SK-N-MC (cell line): ENCODE measurements around the gene POP4.

Source experiments
- DNase-seq: peaks from one replicate; pipeline ENCODE4 v3.0.0-alpha.2; 2011; ENCODE audit warnings: low read depth, low spot score
- H3K27ac ChIP-seq: fragments of 200-600 bp; sonication (generic); 2 replicates; pipeline ENCODE4 v1.5.1; 2016; ENCODE audit warnings: mixed run types
- H3K36me3 ChIP-seq: fragments of 200-600 bp; sonication (generic); 2 replicates; pipeline ENCODE4 v1.6.1; 2017; ENCODE audit warnings: antibody characterized with exemption, low read length, mixed read lengths; ENCODE audit not compliant: insufficient read depth
- H3K4me3 ChIP-seq: fragments of 200-600 bp; sonication (generic); 2 replicates; pipeline ENCODE4 v1.5.1; 2016
- H3K9ac ChIP-seq: fragments of 200-600 bp; sonication (generic); 2 replicates; pipeline ENCODE4 v1.8.0; 2017; ENCODE audit warnings: mixed run types, mixed read lengths; ENCODE audit not compliant: insufficient read length
- H3K9me3 ChIP-seq: fragments of 200-600 bp; sonication (generic); 2 replicates; pipeline ENCODE4 v1.6.1; 2017; ENCODE audit warnings: low read depth, mild to moderate bottlenecking, antibody characterized with exemption, low read length, moderate library complexity, mixed read lengths
- EZH2 ChIP-seq: fragments of 200-600 bp; sonication (generic); IDR thresholded peaks from one replicate; pipeline ENCODE4 v1.6.1; 2017; ENCODE audit warnings: antibody characterized with exemption
- FOXP2 ChIP-seq: optimal IDR thresholded peaks from 2 replicates; pipeline ENCODE3; 2011; ENCODE audit warnings: mild to moderate bottlenecking, moderate library complexity; ENCODE audit not compliant: insufficient read depth; ENCODE audit errors: extremely low read length, control extremely low read depth
- POLR2AphosphoS5 ChIP-seq: IDR thresholded peaks from 2 replicates; pipeline ENCODE4 v1.6.1; 2012; ENCODE audit warnings: mild to moderate bottlenecking, low read depth, low read length, borderline replicate concordance

POP4 gene

GRCh38 chr19:29598496-29598895 lies 7.6 kb upstream of the POP4 start:
- TF ChIP-seq FOXP2, result no peak
- Histone ChIP-seq H3K9me3 (no peaks in the 10 kb centered on the region), H3K4me3 (no peak overlapping the region), H3K9ac (no peak overlapping the region), H3K36me3 (no peaks in the 10 kb centered on the region), H3K27ac (no peak overlapping the region)
- DNase-seq, result no peak

GRCh38 chr19:29603308-29603707 lies 2.8 kb upstream of the POP4 start:
- DNase-seq, result no peak
- Histone ChIP-seq H3K27ac (no peak overlapping the region), H3K9ac (no peak overlapping the region), H3K9me3 (no peaks in the 10 kb centered on the region), H3K4me3 (no peak overlapping the region), H3K36me3 (no peaks in the 10 kb centered on the region)
- TF ChIP-seq EZH2, result no peak
- no peak for TF ChIP-seq FOXP2
- TF ChIP-seq POLR2AphosphoS5, result no peak

DNA sequence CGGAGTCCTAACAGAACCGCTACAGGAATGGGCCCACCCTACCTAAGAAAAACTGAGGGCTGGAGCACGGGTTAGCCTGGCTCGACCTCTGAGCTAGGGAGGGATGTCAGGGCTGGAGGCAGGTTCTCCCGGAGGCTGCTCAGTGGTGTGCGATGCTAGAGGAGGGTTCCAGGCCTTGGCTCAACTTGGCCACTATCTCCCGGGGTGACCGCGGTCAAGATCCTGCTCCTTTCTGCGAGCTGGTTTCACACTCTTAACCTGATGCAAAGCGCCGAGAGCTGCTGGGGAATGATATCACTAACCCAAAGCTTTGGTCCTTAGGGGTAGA lies 301 bp downstream of the POP4 start:
- Histone ChIP-seq H3K36me3 (peaks cover 14% of the 10 kb centered on the region; the same call in 1 of the 2 replicates), H3K4me3 (peak overlapping the region; percentile 86), H3K9me3 (no peaks in the 10 kb centered on the region), H3K27ac (no peak overlapping the region), H3K9ac (peak overlapping the region; percentile 85)
- TF ChIP-seq POLR2AphosphoS5, result no peak
- no peak for TF ChIP-seq FOXP2
- TF ChIP-seq EZH2, result no peak
- DNase-seq, result no peak

DNA sequence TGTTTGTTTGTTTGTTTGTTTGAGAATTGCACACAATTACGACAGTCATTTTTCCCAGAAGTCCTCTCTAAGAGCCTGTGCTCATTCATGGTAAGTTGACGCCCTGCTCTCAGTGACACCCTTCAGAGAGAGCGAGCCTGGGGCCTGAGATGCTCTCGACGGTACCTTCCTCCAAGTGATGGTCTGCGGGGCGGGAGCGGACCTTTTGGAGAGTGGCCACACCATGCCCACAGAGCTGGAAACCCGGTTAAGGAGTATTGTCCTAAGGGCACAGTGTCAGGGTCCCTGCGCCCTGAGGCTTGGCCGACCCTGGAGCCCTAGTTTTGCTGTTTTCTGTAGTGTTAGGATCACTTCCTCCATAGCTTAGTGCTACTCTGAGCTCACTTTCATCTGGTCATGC lies 3.6 kb downstream of the POP4 start:
- Histone ChIP-seq H3K9ac (no peak overlapping the region), H3K9me3 (no peaks in the 10 kb centered on the region), H3K27ac (no peak overlapping the region), H3K4me3 (no peak overlapping the region), H3K36me3 (peaks cover 43% of the 10 kb centered on the region; the same call in 1 of the 2 replicates)
- DNase-seq, result no peak
- TF ChIP-seq FOXP2 (no peak), POLR2AphosphoS5 (no peak), EZH2 (no peak)

DNA sequence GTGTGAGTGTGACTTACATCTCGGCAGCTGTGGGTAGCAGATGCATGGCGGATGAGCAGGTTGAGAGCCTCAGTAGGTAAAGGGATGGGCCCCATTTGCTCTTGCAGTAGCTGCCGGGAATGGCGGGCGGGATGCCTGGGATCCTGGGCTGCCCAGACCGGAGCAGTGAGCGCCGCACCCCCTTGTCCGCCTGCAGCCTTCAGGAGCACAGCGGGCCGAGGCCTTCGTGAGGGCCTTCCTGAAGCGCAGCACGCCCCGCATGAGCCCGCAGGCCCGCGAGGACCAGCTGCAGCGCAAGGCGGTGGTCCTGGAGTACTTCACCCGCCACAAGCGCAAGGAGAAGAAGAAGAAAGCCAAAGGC lies 4.1 kb downstream of the POP4 start:
- H3K9me3 ChIP-seq, result no peaks in the 10 kb centered on the region
- H3K4me3 ChIP-seq, result no peak overlapping the region
- no peak for TF ChIP-seq EZH2
- H3K9ac ChIP-seq, result no peak overlapping the region
- peaks cover 43% of the 10 kb centered on the region; the same call in 1 of the 2 replicates for H3K36me3 ChIP-seq
- H3K27ac ChIP-seq, result no peak overlapping the region
- no peak for DNase-seq

GRCh38 chr19:29610574-29611271 lies 4.6 kb downstream of the POP4 start:
- DNase-seq, result no peak
- Histone ChIP-seq H3K9ac (no peak overlapping the region), H3K27ac (no peak overlapping the region), H3K4me3 (no peak overlapping the region), H3K9me3 (no peaks in the 10 kb centered on the region), H3K36me3 (peaks cover 49% of the 10 kb centered on the region; the same call in 1 of the 2 replicates)
- no peak for TF ChIP-seq EZH2
- TF ChIP-seq FOXP2, result no peak
- TF ChIP-seq POLR2AphosphoS5, result no peak

DNA sequence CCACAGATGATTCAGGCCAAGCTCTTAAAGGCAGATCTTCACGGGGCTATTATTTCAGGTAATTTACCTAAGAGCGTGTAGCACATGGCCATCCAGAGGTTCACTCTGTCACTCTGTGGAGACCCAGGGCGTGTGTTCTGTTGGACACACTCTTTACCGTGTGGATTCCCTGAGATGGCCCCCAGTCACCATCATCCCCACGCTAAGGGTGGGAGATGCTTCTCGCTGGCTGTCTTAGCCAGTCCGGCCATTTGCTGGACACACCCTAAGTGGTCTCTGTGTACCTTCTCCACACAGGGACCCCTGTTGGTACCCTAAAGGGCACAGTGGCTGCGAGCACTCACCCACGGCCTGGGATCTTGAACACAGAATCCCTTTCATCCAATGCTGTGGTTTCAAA lies 6.0 kb downstream of the POP4 start:
- TF ChIP-seq FOXP2, result no peak
- TF ChIP-seq EZH2, result no peak
- TF ChIP-seq POLR2AphosphoS5, result no peak
- Histone ChIP-seq H3K9ac (no peak overlapping the region), H3K4me3 (no peak overlapping the region)

GRCh38 chr19:29612801-29613595 lies 6.9 kb downstream of the POP4 start:
- no peak for DNase-seq
- H3K27ac ChIP-seq, result no peak overlapping the region
- H3K9ac ChIP-seq, result no peak overlapping the region
- no peaks in the 10 kb centered on the region for H3K9me3 ChIP-seq
- H3K4me3 ChIP-seq, result no peak overlapping the region
- H3K36me3 ChIP-seq, result peaks cover 52% of the 10 kb centered on the region; the same call in 1 of the 2 replicates
- no peak for TF ChIP-seq FOXP2
- TF ChIP-seq EZH2, result no peak
- no peak for TF ChIP-seq POLR2AphosphoS5

More for the DNA sequence above, 6.0 kb downstream of the POP4 start:
- peaks cover 52% of the 10 kb centered on the region; the same call in 1 of the 2 replicates for H3K36me3 ChIP-seq
- no peaks in the 10 kb centered on the region for H3K9me3 ChIP-seq
- no peak for DNase-seq
- H3K27ac ChIP-seq, result no peak overlapping the region
